ENCODE results near the gene GALNT14. TPM values are rescaled to one million over a fixed set of nuclear protein-coding genes. Genes with fewer than 3 reads are reported as not detected.

Gene GALNT14
- total and polyA plus RNA-seq, 8 donors, result 0.93 to 15.6 (median 1.4) TPM; not detected in 3

- no peak for TF ChIP-seq POLR2AphosphoS5 (IDR thresholded peaks at IDR 0.05)
- H3K9me3 ChIP-seq, result no peaks in the 10 kb centered on the region
- no peaks in the 10 kb centered on the region for H3K27me3 ChIP-seq
- no peaks in the 10 kb centered on the region for H3K4me1 ChIP-seq
- intact Hi-C loops (cut with DNase I; ENCODE audit: low total_unique reads), result no loop called here
- no peak for DNase-seq
- no peak overlapping the region for H3K27ac ChIP-seq
- no peak overlapping the region for H3K4me3 ChIP-seq
- H3K36me3 ChIP-seq, result no peaks in the 10 kb centered on the region
Measured at GRCh38 chr2:31113765-31114164, 24.5 kb downstream of the GALNT14 start.

DNA sequence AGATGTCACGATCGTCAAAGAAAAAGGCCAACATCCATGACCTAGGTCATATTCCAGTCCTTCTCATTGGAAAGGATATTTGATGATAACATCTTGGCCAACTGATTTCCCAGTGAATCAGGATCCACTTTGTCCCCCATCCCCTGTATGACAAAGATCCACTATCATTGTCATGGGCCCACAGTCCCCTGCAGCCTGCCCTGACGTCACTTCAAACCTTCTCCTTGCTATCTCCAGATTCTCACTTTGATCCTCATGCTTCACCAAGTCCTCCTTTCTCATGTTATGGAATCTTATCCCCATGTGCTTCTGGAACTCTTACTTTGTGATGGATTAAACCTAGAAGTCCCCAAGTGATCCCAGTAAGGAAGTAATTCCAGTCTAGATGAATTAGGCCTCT is 25.7 kb downstream of the GALNT14 start:
- H3K27ac ChIP-seq, result no peak overlapping the region
- no peak overlapping the region for H3K4me3 ChIP-seq
- TF ChIP-seq CTCF (IDR thresholded peaks at IDR 0.05) (no peak), POLR2AphosphoS5 (IDR thresholded peaks at IDR 0.05) (no peak), EP300 (IDR thresholded peaks at IDR 0.05) (no peak), POLR2A (IDR thresholded peaks at IDR 0.05) (no peak)
- no peaks in the 10 kb centered on the region for H3K36me3 ChIP-seq
- intact Hi-C loops (cut with DNase I; ENCODE audit: low total_unique reads), result no loop called here
- H3K9me3 ChIP-seq, result no peaks in the 10 kb centered on the region
- H3K4me1 ChIP-seq, result no peaks in the 10 kb centered on the region
- no peak for DNase-seq
- H3K27me3 ChIP-seq, result no peaks in the 10 kb centered on the region
- WGBS, 5 donors, result 93 to 96% (median 94%) methylated on average over 3 of the region's 3 CpGs

DNA sequence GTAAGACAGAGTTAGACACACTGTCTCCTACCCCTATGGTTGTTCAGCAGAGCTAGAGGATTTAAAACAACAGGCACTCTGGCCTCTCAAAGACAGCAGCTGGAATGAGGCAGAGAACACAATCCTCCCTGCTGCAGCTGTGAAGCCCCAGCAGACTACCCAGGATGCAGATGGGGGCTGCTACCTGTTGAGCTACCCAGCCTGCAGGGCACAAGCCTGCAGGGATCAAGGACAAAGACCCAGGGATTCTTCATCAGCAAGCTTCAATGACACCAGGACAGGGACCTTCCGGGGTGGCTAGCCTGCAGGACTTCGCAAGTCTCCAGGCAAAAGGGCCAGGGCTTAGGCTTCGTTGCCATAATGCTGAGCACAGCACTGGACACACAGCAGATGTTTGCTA is 27.2 kb downstream of the GALNT14 start:
- no peaks in the 10 kb centered on the region for H3K9me3 ChIP-seq
- TF ChIP-seq EP300 (IDR thresholded peaks at IDR 0.05) (no peak), POLR2AphosphoS5 (IDR thresholded peaks at IDR 0.05) (no peak), POLR2A (IDR thresholded peaks at IDR 0.05) (no peak), CTCF (IDR thresholded peaks at IDR 0.05) (no peak)
- no peaks in the 10 kb centered on the region for H3K36me3 ChIP-seq
- WGBS, 5 donors, result 63 to 69% (median 66%) methylated on average over 3 of the region's 3 CpGs; no CpG with 5 or more reads in 1 of the 5 donors
- DNase-seq, result no peak
- no peaks in the 10 kb centered on the region for H3K27me3 ChIP-seq
- no peaks in the 10 kb centered on the region for H3K4me1 ChIP-seq
- intact Hi-C loops (cut with DNase I; ENCODE audit: low total_unique reads), result no loop called here
- no peak overlapping the region for H3K27ac ChIP-seq
- no peak overlapping the region for H3K4me3 ChIP-seq

GRCh38 chr2:31110431-31110830 is 27.8 kb downstream of the GALNT14 start:
- Histone ChIP-seq H3K4me1 (no peaks in the 10 kb centered on the region), H3K27ac (no peak overlapping the region), H3K4me3 (no peak overlapping the region), H3K27me3 (no peaks in the 10 kb centered on the region), H3K9me3 (no peaks in the 10 kb centered on the region), H3K36me3 (no peaks in the 10 kb centered on the region)
- 63 to 77% (median 69%) methylated on average over 3 of the region's 3 CpGs for WGBS, 5 donors
- TF ChIP-seq EP300 (IDR thresholded peaks at IDR 0.05) (no peak), CTCF (IDR thresholded peaks at IDR 0.05) (no peak), POLR2A (IDR thresholded peaks at IDR 0.05) (no peak), POLR2AphosphoS5 (IDR thresholded peaks at IDR 0.05) (no peak)
- intact Hi-C loops (cut with DNase I; ENCODE audit: low total_unique reads), result no loop called here
- no peak for DNase-seq

DNA sequence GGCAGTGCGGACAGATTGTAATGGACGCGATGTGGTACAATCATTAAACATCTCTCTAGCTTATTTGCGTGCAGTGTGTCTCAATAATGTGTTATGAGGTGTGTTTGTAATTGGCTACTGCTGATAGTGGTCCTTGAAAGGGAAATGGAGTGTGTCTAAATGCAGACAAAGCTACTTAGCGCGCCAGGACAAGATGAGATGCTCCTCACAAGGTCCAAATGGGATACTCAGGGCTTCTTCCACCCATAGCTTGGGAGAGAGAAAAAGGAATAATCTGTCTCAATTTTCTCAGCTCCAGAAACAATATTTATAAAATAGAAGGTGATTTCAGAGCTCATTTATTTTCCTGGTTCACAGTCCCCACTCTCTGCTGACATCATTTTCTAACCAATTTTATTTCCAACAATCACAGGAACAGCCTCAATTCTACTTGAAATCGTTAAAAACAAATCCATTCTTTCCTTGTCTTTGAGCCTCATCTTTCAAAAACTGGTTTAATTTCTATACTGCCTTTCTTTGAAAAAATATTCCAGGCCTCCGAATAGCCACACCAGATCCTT is 28.5 kb downstream of the GALNT14 start:
- 84 to 94% (median 93%) methylated on average over 8 of the region's 8 CpGs for WGBS, 5 donors
- Histone ChIP-seq H3K27me3 (no peaks in the 10 kb centered on the region), H3K36me3 (no peaks in the 10 kb centered on the region), H3K27ac (no peak overlapping the region), H3K4me1 (no peaks in the 10 kb centered on the region), H3K4me3 (no peak overlapping the region), H3K9me3 (no peaks in the 10 kb centered on the region)
- no peak for TF ChIP-seq POLR2AphosphoS5 (IDR thresholded peaks at IDR 0.05)
- TF ChIP-seq POLR2A (IDR thresholded peaks at IDR 0.05), result no peak
- no peak for TF ChIP-seq CTCF (IDR thresholded peaks at IDR 0.05)
- TF ChIP-seq EP300 (IDR thresholded peaks at IDR 0.05), result no peak
- intact Hi-C loops (cut with DNase I; ENCODE audit: low total_unique reads), result no loop called here
- DNase-seq, result no peak
